ENCODE data around the gene CTNNA1.

Gene CTNNA1

DNA sequence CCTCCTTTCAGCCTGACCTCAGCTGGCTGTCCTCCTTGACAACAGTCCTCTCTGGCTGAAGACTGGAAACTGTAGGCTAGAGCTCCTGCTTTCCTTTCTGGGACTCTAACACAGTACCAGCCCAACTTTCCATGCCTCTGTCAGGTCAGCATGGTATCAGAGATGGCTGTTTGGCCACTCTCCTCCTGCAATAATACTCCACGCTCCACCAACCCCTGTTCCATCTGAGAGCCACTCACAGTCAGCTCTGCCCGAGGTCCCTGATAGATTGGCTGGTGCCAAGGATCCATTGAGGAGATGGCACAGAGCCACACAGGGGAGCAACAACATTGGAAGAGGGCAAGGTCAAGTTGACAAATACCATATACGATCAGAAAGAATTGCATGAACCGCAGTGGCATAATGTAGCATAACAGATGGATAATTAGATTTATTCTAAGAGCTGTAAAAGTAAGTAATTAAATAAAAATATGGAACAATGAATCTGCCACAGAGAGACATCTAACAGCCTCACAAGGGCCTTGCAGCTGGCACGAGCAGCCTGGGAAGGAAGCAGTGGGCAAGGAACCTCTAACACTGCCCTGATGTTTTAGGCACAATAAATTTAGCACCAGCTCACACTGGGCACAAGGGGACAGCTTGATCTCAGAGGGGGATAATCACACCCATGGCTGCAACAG, 216.2 kb downstream of the CTNNA1 start:
- H3K4me3 ChIP-seq (ENCODE audit: low read depth, low read length), result no peak overlapping the region

DNA sequence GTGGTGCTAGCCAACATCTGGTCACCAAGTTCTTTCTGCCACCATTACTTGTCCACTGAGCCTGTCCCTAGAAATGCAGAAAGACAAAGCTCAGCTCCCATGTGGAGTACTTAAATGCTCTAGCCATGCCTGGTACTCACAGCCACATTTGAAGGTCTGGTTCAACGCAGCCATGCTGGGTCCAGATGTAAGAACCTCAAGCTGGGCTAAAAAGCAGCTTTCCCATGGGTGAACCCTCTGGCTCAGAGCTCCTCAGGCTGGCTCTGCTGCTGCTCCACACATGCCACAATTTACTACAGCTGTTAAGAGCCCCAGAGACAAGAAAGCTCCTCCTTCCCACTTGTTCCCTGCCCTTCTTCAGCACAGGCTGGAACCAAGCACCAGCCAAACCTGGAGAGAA, 219.0 kb downstream of the CTNNA1 start:
- no peak for TF ChIP-seq CTCF (IDR thresholded peaks at IDR 0.05; ENCODE audit: low read depth, low read length)
- no peak overlapping the region for H3K4me3 ChIP-seq (ENCODE audit: low read depth, low read length)

More for the DNA sequence above, 216.2 kb downstream of the CTNNA1 start:
- TF ChIP-seq CTCF (IDR thresholded peaks at IDR 0.05; ENCODE audit: low read depth, low read length), result no peak

GRCh38 chr5:138972836-138973235, 219.6 kb downstream of the CTNNA1 start:
- no peak for TF ChIP-seq CTCF (IDR thresholded peaks at IDR 0.05; ENCODE audit: low read depth, low read length)
- H3K4me3 ChIP-seq (ENCODE audit: low read depth, low read length), result no peak overlapping the region

DNA sequence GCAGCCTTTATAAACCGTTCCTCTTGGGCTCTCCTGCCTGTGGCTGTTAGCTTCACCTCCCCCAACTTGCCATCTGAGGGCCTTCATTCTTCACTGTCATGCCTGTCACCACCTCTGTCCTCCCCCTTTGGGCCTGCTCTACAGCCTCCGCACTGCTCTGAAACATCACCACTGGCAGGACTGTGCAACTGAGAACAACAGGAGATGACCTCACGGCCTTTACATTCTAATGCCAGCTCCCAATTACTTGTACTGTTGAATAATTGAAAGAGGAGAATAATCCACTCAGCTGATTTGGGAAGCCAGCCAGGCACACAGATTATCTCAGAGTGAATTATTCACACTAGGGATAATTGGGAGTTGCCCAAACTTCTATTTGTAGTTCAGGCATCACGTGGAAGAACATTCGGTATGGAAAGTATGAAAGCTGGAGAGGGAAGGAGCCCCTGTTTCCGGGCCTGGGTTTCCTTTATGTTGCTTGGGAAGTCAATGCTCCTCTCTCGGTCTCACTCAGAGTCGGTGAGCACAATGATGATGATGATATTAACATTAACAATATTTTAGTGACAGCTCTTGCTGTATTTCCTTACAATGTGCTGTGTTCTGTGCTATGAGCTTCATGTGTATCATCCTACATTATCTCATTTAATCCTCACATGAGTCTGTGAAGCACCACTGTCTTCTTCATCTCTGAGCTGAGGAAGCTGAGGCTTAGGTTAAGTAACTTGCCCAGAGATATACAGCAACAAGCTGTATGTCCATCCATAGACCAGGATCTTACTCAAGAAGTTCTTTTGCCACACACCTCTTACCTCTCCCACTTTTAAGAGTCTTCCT, 221.2 kb downstream of the CTNNA1 start:
- TF ChIP-seq CTCF (IDR thresholded peaks at IDR 0.05; ENCODE audit: low read depth, low read length), result no peak
- no peak overlapping the region for H3K4me3 ChIP-seq (ENCODE audit: low read depth, low read length)

DNA sequence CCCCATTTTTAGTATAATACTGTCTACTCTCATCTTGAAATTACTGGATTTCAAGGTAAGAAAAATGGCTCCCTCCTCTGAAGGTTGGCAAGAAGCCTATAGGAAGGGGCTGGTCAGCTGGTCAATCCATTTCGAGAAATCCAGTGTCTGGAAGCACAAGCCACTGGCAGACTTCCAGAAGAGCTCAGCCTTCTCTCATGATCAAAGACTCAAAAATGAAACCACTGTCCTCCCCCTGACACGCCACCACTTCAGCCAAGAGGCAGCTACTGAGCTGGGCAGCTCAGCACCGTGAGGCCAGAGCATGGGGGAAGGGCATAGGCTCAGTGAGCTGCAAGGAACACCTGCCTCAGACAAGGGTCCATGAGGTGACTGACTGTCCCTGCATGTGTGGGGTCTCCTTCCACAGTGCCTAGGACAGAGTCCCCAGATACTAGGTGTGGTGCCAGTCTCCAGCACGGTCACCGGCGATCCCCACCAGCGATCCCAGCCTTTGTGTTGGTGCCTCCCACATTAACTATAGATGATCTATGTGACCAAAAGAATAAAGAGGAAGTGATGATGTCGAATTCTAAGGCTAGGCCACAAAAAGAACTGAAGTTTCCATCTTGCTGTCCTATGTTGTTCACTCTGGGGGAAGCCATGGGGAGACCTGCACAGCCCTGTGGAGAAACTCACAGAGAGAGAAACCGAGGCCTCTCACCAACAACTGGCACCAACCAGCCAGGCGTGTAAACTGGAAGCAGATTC, 222.0 kb downstream of the CTNNA1 start:
- TF ChIP-seq CTCF (IDR thresholded peaks at IDR 0.05; ENCODE audit: low read depth, low read length), result no peak
- no peak overlapping the region for H3K4me3 ChIP-seq (ENCODE audit: low read depth, low read length)

DNA sequence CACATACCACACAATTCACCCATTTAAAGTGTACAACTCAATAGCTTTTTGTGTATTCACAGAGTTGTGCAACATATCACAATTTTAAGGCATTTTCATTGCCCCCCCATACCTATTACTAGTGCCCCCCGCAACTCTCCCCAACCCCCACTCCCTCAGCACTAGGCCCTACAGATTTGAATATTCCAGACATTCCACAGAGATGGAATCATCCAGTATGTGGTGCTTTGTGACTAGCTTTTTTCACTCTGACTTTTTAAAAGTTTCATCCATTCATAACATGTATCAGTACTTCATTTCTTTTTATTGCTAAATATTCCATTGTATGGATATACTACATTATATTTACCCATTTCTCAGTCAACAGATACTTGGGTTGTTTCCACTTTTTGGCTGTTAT, 224.9 kb downstream of the CTNNA1 start:
- no peak for TF ChIP-seq CTCF (IDR thresholded peaks at IDR 0.05; ENCODE audit: low read depth, low read length)
- no peak overlapping the region for H3K4me3 ChIP-seq (ENCODE audit: low read depth, low read length)

Measured in WI38 (cell line).